Measurements from ENCODE around the gene CRADD. TPM values are rescaled to one million over a fixed set of nuclear protein-coding genes. Genes with fewer than 3 reads are reported as not detected.

Gene CRADD
- total RNA-seq, 1 experiment from 2014 or later = 7.6 TPM

DNA sequence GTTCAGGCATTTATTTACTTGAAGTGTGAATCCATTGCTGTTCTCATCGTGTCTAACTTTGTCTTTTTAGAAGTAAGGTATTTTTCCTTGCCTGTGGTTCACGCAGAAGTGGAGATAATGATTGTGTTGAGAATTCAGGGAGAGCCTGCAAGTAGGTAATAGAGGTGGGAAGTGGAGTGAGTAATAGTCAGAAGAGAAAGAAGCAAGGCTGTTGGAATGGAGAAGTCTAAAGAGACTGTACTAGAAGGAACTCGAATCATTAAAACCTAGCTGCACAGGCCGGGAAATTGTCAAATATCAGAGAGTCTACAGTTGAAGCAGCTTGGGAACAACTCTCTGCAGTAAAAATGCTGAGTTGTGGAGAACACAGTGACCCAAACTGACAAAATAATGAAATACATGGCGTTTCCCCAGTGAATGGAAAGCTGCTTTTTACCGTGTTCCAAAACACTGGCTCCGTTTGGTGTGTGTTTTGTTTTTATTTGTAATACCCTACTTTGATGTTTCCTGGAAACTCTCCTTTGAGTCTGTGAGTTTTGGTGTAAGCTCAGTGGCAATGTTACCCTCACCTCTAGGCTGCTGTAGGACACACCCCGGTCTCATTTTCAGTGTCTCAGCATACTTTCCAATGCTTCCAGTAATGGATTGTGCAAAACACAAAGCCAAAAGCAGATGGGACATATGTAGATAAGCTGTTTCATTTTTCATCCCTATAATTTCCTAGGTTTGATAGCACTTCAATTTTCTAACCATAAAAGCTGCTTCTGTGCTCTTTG lies 146.6 kb downstream of the CRADD start:
- Histone ChIP-seq H2AFZ (ENCODE audit: low read length) (no peak overlapping the region), H3K4ac (ENCODE audit: low read depth, low read length) (no peak overlapping the region), H3K23ac (ENCODE audit: insufficient read length, low read depth, low read length) (no peak overlapping the region), H2BK15ac (ENCODE audit: low read depth, low read length) (no peak overlapping the region), H4K8ac (replicated peaks; ENCODE audit: insufficient read length, low read depth, low read length) (no peak overlapping the region), H3K79me1 (ENCODE audit: insufficient read depth, low read depth, low read length, poor library complexity, severe bottlenecking) (no peaks in the 10 kb centered on the region), H3K18ac (ENCODE audit: insufficient read length, low read depth, low read length) (no peak overlapping the region), H3K56ac (ENCODE audit: insufficient read length, low read depth, low read length) (no peak overlapping the region), H2BK120ac (ENCODE audit: low read depth, low read length, poor library complexity, severe bottlenecking) (no peak overlapping the region), H2BK20ac (ENCODE audit: low read depth, low read length, poor library complexity, severe bottlenecking) (no peak overlapping the region), H2BK12ac (ENCODE audit: insufficient read length, low read depth, low read length) (no peak overlapping the region), H4K5ac (ENCODE audit: insufficient read length, low read depth, low read length) (no peak overlapping the region), H3K27me3 (ENCODE audit: insufficient read depth, low read length) (0 out of 2 replicates have a peak, but pooled peaks cover 4% of the 10 kb centered on the region), H3K79me2 (ENCODE audit: insufficient read depth, low read length) (no peaks in the 10 kb centered on the region), H4K20me1 (ENCODE audit: control insufficient read depth, insufficient read depth, insufficient read length) (no peaks in the 10 kb centered on the region), H3K4me2 (ENCODE audit: insufficient read depth, insufficient read length, low read length) (no peak overlapping the region), H2BK5ac (ENCODE audit: insufficient read length, low read length) (no peak overlapping the region), H3K9ac (ENCODE audit: extremely low read depth, insufficient read length, low read length) (no peak overlapping the region), H3T11ph (ENCODE audit: low read length) (no peak overlapping the region), H3K23me2 (ENCODE audit: insufficient read length, low read depth, low read length, poor library complexity, severe bottlenecking) (no peaks in the 10 kb centered on the region), H3K4me1 (ENCODE audit: insufficient read depth, low read length) (peaks cover 4% of the 10 kb centered on the region; the same call in 1 of the 2 replicates), H3K9me3 (ENCODE audit: control insufficient read depth, low read depth, low read length) (no peaks in the 10 kb centered on the region), H2AK5ac (ENCODE audit: insufficient read length, low read length) (no peak overlapping the region), H3K27ac (ENCODE audit: insufficient read length, low read depth, low read length) (no peak overlapping the region), H3K14ac (ENCODE audit: insufficient read depth, low read length) (no peak overlapping the region), H4K91ac (ENCODE audit: insufficient read length, low read depth, low read length) (no peak overlapping the region)
- no peak overlapping the region for H3K4me3 Mint-ChIP-seq
- H3K9me3 Mint-ChIP-seq = no peaks in the 10 kb centered on the region
- no peaks in the 10 kb centered on the region; the same call in 1 of the 2 replicates for H3K27me3 Mint-ChIP-seq (ENCODE audit: low read depth)
- peaks cover 0 to 1% (median 0%) of the 10 kb centered on the region in 3 experiments; a peak in 2 of 7 replicates for H3K36me3 Mint-ChIP-seq (ENCODE audit: insufficient read depth in 1 of 3, low read depth in 3 of 3)
- no CpG with 5 or more reads among the region's 8 CpGs for WGBS (ENCODE audit: extremely low coverage, insufficient read length, low lambda C conversion rate)
- peaks cover 0 to 3% of the 10 kb centered on the region in 2 experiments for H3K4me1 Mint-ChIP-seq
- TF ChIP-seq, protein P1, sequence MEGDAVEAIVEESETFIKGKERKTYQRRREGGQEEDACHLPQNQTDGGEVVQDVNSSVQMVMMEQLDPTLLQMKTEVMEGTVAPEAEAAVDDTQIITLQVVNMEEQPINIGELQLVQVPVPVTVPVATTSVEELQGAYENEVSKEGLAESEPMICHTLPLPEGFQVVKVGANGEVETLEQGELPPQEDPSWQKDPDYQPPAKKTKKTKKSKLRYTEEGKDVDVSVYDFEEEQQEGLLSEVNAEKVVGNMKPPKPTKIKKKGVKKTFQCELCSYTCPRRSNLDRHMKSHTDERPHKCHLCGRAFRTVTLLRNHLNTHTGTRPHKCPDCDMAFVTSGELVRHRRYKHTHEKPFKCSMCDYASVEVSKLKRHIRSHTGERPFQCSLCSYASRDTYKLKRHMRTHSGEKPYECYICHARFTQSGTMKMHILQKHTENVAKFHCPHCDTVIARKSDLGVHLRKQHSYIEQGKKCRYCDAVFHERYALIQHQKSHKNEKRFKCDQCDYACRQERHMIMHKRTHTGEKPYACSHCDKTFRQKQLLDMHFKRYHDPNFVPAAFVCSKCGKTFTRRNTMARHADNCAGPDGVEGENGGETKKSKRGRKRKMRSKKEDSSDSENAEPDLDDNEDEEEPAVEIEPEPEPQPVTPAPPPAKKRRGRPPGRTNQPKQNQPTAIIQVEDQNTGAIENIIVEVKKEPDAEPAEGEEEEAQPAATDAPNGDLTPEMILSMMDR (conservative IDR thresholded peaks at IDR 0.05) = no peak
- no peak for DNase-seq
- no peak overlapping the region for H3K27ac Mint-ChIP-seq

Data from H9 (cell line).